ENCODE measurements around the gene PDLIM1.

GRCh38 chr10:95262763-95263518 lies 27.9 kb downstream of the PDLIM1 start:
- no peak for TF ChIP-seq EZH2 (IDR thresholded peaks at IDR 0.05; ENCODE audit: low read depth)
- TF ChIP-seq CTCF (conservative IDR thresholded peaks at IDR 0.05), result no peak
